ENCODE measurements around the gene SUPT3H. TPM values are rescaled to one million over a fixed set of nuclear protein-coding genes. Genes with fewer than 3 reads are reported as not detected.

Gene SUPT3H
- total and polyA plus RNA-seq, 2 of the 8 experiments (the other 6 are each of a cell fraction or from before 2014, with no cell fraction given) = 18.8 to 23.0 TPM

DNA sequence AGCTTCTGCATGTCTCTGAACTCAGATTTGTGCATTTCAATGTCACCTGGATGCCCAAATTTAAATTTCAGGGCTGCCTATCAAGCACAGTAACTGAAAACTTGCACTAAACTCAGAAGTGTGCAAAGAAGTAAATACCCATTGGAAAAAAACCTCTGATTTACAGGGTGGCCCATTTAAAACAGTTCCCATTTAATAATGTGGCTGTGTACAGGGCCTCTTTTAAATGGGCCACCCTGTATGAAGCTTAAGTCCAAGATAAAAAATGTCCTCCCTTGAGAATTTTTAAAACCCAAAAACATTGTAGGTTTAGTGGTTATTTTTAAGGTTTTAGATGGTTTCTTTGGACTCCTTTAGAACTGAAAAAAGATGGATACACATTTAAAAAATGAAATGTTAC lies 251.7 kb downstream of the SUPT3H start:
- ChIA-PET POLR2A (ENCODE audit: partially characterized antibody) (no interaction called here), CTCF (ENCODE audit: partially characterized antibody) (no interaction called here)
- no peak for FAIRE-seq

More for the DNA sequence above, 251.7 kb downstream of the SUPT3H start:
- H4K91ac ChIP-seq (replicated peaks; ENCODE audit: insufficient read length, low read length) = no peak overlapping the region
- no peak overlapping the region for H3K56ac ChIP-seq (replicated peaks; ENCODE audit: insufficient read length, low read depth, low read length)
- H3K23me2 ChIP-seq (ENCODE audit: low read depth, low read length) = no peaks in the 10 kb centered on the region
- H3K36me3 ChIP-seq (ENCODE audit: control insufficient read depth in 2 of 4, insufficient read depth in 4 of 4, low read length in 3 of 4) = no peaks in the 10 kb centered on the region
- no peaks in the 10 kb centered on the region for H4K20me1 ChIP-seq (replicated peaks in 1 of 2; ENCODE audit: control insufficient read depth in 1 of 2, insufficient read depth in 2 of 2, low read length in 2 of 2)
- no peak for DNase-seq (ENCODE audit: low read depth in 1 of 2, low spot score in 2 of 2)
- H2AFZ ChIP-seq (ENCODE audit: low read length) = no peak overlapping the region
- no peak overlapping the region for H2BK20ac ChIP-seq (ENCODE audit: low read length)
- no peak overlapping the region for H2BK5ac ChIP-seq (ENCODE audit: low read depth, low read length)
- no peaks in the 10 kb centered on the region for H3K79me2 ChIP-seq (ENCODE audit: control insufficient read depth in 1 of 2, insufficient read depth in 2 of 2, low read length in 2 of 2)
- no peak overlapping the region for H4K5ac ChIP-seq (ENCODE audit: insufficient read length, low read depth, low read length)
- H3K9ac ChIP-seq (replicated peaks in 1 of 4; ENCODE audit: extremely low read depth in 1 of 4, low read depth in 3 of 4, low read length in 3 of 4) = no peak overlapping the region
- no peaks in the 10 kb centered on the region for H3K79me1 ChIP-seq (ENCODE audit: low read depth, low read length)
- no peak for TF ChIP-seq YY1 (IDR thresholded peaks at IDR 0.05; ENCODE audit: low read depth, low read length)
- TF ChIP-seq CEBPB (IDR thresholded peaks at IDR 0.05; ENCODE audit: low read depth, low read length) = no peak
- TF ChIP-seq POLR2A (IDR thresholded peaks at IDR 0.05; ENCODE audit: control extremely low read depth in 1 of 2, low read depth in 2 of 2, low read length in 2 of 2) = no peak
- TF ChIP-seq BACH1 (IDR thresholded peaks at IDR 0.05; ENCODE audit: low read length) = no peak
- no peak for TF ChIP-seq HDAC2 (IDR thresholded peaks at IDR 0.05; ENCODE audit: borderline replicate concordance in 1 of 2, low read depth in 2 of 2, low read length in 2 of 2)
- no peak for TF ChIP-seq SP2 (IDR thresholded peaks at IDR 0.05; ENCODE audit: low read length)
- no peak for TF ChIP-seq PHF8 (conservative IDR thresholded peaks at IDR 0.05; ENCODE audit: low read depth, low read length)
- TF ChIP-seq CHD1 (IDR thresholded peaks at IDR 0.05; ENCODE audit: low read depth, low read length) = no peak
- TF ChIP-seq JUND (IDR thresholded peaks at IDR 0.05; ENCODE audit: low read length) = no peak
- TF ChIP-seq, protein P1, sequence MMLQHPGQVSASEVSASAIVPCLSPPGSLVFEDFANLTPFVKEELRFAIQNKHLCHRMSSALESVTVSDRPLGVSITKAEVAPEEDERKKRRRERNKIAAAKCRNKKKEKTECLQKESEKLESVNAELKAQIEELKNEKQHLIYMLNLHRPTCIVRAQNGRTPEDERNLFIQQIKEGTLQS (IDR thresholded peaks at IDR 0.05; ENCODE audit: insufficient read depth, low read depth, low read length) = no peak
- no peak for TF ChIP-seq TBP (IDR thresholded peaks at IDR 0.05; ENCODE audit: low read depth, low read length)
- TF ChIP-seq ZNF274 (IDR thresholded peaks at IDR 0.05; ENCODE audit: borderline replicate concordance, extremely low read depth, low read length) = no peak
- no peak for TF ChIP-seq RBBP5 (IDR thresholded peaks at IDR 0.05; ENCODE audit: borderline replicate concordance, low read depth, low read length)
- no peak overlapping the region for H3K14ac ChIP-seq (ENCODE audit: insufficient read length)
- H2AK5ac ChIP-seq (ENCODE audit: low read depth, low read length) = no peak overlapping the region
- H3K9me3 ChIP-seq (ENCODE audit: insufficient read depth in 2 of 2, low read depth in 1 of 2, low read length in 1 of 2) = no peaks in the 10 kb centered on the region
- no peak overlapping the region for H3K18ac ChIP-seq (ENCODE audit: extremely low read depth, low read length)
- no peak overlapping the region for H3K4me3 ChIP-seq (ENCODE audit: extremely low read depth in 1 of 4, insufficient read depth in 2 of 4, low read depth in 3 of 4, low read length in 4 of 4)
- H2BK120ac ChIP-seq (replicated peaks; ENCODE audit: low read depth, low read length) = no peak overlapping the region
- no peak overlapping the region for H2BK12ac ChIP-seq (ENCODE audit: low read depth, low read length)
- H3K4me2 ChIP-seq (ENCODE audit: insufficient read depth in 1 of 2, low read depth in 2 of 2, low read length in 2 of 2) = no peak overlapping the region
- H3K4me1 ChIP-seq (replicated peaks in 1 of 4; ENCODE audit: control insufficient read depth in 3 of 4, insufficient read depth in 4 of 4, low read length in 3 of 4) = no peaks in the 10 kb centered on the region
- no peak overlapping the region for H4K8ac ChIP-seq (ENCODE audit: extremely low read depth, insufficient read depth, low read length)
- H3K27me3 ChIP-seq (replicated peaks in 1 of 4; ENCODE audit: control insufficient read depth in 3 of 4, extremely low read depth in 1 of 4, insufficient read depth in 3 of 4, low read length in 3 of 4) = no peaks in the 10 kb centered on the region
- H3K4ac ChIP-seq (replicated peaks; ENCODE audit: insufficient read length, low read depth, low read length) = no peak overlapping the region
- no peak overlapping the region for H3K27ac ChIP-seq (ENCODE audit: low read depth, low read length)
- no peak overlapping the region for H3K23ac ChIP-seq (ENCODE audit: insufficient read length)
- H2BK15ac ChIP-seq (ENCODE audit: low read length) = no peak overlapping the region
